Measurements from ENCODE around the gene CORO7.

DNA sequence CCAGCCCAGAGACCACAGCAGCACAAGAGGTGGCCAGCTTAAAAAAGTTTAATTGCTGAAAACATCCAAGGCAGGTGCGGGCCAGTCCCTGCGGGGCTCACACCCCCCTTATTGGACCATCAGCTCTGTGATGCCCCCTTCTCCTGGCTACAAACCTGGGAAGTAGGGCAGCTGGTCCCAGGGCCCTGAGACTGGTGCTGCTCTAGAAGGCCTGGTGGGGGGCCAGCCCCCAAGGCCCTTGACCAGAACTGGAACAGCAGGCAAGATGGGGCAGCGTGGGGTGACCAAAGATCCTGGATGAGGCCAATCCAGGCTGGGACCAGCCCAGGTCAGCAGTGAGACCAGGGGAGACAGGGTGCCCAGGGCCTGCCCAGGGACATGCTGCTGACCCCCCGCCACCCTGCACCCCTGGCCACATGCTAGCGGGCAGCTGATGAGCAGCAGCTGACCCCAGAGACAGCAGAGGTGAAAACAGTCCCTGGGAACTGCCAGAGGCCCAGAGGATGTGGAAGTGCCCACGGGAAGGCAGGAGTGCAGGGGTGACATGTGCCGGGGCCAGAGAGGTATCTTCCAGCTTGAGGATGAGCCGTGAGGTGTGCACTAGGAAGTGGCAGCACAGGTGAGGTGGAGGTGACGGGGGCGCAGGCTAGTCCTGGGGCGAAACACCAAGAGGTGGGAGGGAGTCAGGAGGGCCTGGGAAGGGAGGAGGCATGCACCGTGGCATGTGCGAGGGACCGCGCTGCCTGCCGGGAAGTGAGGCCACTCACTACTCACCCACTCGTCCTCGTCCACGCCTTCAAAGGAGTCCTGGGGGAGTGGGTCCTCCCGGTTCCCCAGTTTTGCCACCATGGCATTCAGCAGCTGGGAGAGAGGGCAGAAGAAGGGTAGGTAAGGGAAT, 61.6 kb downstream of the CORO7 start:
- TF ChIP-seq RNF2 (IDR thresholded peaks at IDR 0.05; ENCODE audit: borderline replicate concordance, low read depth) (no peak), MYC (IDR thresholded peaks at IDR 0.05; ENCODE audit: borderline replicate concordance, low read length) (no peak), POLR2A (IDR thresholded peaks at IDR 0.05; ENCODE audit: low read length) (no peak), EP300 (IDR thresholded peaks at IDR 0.05) (no peak), PHF8 (IDR thresholded peaks at IDR 0.05; ENCODE audit: borderline replicate concordance, low read depth) (no peak), ZFP36 (IDR thresholded peaks at IDR 0.05; ENCODE audit: borderline replicate concordance, partially characterized antibody) (no peak), MAZ (IDR thresholded peaks at IDR 0.05; ENCODE audit: borderline replicate concordance, low read depth, low read length) (no peak)
- TF ChIP-seq, protein P1, sequence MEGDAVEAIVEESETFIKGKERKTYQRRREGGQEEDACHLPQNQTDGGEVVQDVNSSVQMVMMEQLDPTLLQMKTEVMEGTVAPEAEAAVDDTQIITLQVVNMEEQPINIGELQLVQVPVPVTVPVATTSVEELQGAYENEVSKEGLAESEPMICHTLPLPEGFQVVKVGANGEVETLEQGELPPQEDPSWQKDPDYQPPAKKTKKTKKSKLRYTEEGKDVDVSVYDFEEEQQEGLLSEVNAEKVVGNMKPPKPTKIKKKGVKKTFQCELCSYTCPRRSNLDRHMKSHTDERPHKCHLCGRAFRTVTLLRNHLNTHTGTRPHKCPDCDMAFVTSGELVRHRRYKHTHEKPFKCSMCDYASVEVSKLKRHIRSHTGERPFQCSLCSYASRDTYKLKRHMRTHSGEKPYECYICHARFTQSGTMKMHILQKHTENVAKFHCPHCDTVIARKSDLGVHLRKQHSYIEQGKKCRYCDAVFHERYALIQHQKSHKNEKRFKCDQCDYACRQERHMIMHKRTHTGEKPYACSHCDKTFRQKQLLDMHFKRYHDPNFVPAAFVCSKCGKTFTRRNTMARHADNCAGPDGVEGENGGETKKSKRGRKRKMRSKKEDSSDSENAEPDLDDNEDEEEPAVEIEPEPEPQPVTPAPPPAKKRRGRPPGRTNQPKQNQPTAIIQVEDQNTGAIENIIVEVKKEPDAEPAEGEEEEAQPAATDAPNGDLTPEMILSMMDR (IDR thresholded peaks at IDR 0.05) = no peak
- TF ChIP-seq, protein P2, sequence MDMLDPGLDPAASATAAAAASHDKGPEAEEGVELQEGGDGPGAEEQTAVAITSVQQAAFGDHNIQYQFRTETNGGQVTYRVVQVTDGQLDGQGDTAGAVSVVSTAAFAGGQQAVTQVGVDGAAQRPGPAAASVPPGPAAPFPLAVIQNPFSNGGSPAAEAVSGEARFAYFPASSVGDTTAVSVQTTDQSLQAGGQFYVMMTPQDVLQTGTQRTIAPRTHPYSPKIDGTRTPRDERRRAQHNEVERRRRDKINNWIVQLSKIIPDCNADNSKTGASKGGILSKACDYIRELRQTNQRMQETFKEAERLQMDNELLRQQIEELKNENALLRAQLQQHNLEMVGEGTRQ (IDR thresholded peaks at IDR 0.05) = no peak

Measured in A549 (cell line).